GM15510 (cell line): ENCODE results near the gene DSTYK.

Experiments
- POLR2A ChIP-seq: IDR thresholded peaks from 3 replicates; pipeline ENCODE4 v1.6.1; 2011; ENCODE audit warnings: borderline replicate concordance; ENCODE audit not compliant: insufficient read length; ENCODE audit errors: extremely low read depth

The DSTYK gene, protein sequence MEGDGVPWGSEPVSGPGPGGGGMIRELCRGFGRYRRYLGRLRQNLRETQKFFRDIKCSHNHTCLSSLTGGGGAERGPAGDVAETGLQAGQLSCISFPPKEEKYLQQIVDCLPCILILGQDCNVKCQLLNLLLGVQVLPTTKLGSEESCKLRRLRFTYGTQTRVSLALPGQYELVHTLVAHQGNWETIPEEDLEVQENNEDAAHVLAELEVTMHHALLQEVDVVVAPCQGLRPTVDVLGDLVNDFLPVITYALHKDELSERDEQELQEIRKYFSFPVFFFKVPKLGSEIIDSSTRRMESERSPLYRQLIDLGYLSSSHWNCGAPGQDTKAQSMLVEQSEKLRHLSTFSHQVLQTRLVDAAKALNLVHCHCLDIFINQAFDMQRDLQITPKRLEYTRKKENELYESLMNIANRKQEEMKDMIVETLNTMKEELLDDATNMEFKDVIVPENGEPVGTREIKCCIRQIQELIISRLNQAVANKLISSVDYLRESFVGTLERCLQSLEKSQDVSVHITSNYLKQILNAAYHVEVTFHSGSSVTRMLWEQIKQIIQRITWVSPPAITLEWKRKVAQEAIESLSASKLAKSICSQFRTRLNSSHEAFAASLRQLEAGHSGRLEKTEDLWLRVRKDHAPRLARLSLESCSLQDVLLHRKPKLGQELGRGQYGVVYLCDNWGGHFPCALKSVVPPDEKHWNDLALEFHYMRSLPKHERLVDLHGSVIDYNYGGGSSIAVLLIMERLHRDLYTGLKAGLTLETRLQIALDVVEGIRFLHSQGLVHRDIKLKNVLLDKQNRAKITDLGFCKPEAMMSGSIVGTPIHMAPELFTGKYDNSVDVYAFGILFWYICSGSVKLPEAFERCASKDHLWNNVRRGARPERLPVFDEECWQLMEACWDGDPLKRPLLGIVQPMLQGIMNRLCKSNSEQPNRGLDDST

DNA sequence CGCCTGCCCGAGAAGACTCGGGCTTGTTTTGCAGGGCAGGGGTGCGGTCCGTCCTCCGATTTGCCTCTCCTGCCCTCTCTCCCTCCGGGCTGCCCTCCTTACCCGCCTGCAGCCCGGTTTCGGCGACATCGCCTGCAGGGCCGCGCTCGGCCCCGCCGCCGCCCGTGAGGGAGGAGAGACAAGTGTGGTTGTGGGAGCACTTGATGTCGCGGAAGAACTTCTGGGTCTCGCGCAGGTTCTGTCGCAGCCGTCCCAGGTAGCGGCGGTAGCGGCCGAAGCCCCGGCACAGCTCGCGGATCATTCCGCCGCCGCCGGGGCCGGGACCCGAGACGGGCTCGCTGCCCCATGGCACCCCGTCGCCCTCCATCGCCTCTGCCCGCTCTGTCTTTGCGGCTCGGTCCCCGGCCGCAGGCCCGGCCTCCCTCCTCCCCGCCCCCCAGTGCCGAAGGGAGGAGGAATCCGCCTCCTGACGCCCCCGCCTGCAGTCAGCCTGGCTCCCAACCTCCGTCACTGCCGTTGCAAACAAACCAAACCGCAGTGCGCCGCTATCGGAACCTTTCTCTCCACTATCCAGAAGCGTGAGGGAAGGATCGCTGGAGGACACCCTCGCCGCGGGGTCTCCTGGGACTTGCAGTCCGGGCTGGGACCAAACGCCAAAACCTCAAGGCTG lies at the start of gene DSTYK:
DSTYK (minus strand) TSS at position 534 of the 670 bp plus-strand sequence; CDS start at position 367, 167 bp downstream.
- peak; percentile 56 for TF ChIP-seq POLR2A

DNA sequence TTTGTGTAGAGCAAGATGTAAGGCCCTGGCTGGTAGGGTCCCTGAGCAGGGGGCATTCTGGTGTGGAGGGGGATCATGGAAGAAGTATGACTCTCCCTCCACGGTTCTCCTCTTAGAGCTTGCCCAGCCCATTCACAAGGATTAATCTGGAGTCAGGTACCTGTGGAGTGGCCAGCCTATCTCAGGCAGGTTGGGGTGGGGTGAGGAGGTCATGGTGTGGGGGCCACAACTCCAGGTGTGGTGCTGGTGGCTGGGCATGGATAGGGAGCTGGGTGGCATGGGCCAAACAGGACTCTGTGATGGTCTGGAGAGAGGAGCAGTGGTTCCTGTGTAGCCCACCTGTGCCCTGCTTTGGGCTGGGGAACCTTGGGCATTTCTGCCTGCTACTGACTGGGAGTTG lies 48.5 kb upstream of the DSTYK start:
- TF ChIP-seq POLR2A = no peak

DNA sequence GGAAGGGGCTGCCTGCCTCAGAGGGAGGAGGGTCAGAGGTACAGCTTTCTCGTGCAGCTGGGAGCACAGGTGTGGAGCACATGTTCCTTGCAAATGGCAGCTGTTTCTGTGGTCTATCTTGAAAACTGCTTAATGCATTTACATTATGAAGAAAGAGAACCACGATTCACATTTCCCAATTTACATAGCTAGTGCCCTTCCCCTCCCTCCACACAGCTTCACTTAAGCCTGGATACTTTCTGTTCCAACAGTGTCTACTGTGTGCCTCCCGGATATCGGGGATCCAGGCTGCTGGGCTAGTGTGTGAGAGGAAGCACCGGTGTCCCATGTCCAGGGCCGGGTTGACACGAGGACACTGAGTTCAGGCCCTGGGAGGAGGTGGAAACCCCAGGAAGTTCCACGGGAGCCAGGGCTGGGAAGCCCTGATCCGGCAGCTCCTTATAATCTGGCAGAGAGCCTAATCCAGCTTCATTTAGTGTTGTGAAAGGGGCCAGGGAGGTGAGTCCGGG lies 47.9 kb upstream of the DSTYK start:
- no peak for TF ChIP-seq POLR2A

DNA sequence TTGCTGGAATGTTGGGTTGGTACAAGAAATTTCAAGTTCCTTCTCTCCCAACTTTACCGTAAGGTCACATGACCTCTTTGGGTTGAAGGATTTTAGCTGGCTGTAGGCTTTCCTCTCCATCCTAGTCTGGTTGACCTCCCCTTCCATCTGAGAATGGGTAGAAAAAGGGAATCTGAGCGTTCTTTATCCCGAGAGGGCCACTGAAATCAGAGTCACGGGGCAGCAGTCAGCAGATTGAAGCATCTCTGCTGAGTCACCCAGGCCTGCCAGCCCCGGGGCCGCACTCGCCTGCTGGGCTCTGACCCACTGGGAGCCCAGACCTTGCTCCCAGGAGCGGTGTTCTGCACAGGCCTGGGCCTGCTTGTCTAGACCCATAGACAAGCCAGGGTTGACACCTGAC lies 47.2 kb upstream of the DSTYK start:
- TF ChIP-seq POLR2A = no peak

DNA sequence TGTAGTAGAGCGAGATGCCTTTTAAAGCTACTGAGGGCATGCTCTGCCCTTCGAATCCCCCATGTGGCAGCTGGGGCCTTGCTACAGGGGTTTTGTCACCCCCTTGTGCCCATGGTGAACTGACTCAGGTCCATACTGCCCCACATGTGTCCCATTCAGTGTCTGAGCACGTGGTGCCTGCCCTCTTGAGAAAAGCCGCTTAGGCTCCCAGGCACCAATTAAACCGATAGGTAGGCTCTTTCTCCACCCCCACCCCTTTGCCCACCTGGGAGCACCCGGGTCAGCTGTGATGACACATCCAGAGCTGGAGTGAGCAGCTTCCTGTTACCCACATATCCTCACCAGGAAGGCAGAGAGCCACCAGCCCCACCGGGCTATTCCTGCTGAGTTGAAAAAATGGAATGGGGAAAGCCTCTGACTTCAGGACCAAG lies 46.8 kb upstream of the DSTYK start:
- TF ChIP-seq POLR2A = no peak

DNA sequence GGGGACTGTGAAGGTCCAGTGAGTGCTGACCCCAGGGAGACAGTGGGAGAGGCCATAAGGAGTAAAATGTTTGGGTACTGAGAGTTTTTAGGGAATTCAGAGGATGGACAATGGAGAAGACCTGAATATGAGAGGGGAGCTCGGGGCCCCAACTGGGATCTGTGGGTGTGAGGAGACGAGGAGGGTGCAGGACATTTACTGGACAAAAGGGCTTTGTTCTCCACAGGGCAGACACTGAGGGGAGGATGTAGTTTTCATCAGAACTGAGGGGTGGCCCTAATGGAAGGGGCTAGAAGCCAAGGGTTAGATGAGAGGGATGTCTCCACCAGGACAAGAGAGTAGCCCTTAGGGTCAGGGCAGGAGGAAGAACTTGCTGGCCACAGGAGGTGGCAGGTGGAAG lies 46.2 kb upstream of the DSTYK start:
- TF ChIP-seq POLR2A = no peak

DNA sequence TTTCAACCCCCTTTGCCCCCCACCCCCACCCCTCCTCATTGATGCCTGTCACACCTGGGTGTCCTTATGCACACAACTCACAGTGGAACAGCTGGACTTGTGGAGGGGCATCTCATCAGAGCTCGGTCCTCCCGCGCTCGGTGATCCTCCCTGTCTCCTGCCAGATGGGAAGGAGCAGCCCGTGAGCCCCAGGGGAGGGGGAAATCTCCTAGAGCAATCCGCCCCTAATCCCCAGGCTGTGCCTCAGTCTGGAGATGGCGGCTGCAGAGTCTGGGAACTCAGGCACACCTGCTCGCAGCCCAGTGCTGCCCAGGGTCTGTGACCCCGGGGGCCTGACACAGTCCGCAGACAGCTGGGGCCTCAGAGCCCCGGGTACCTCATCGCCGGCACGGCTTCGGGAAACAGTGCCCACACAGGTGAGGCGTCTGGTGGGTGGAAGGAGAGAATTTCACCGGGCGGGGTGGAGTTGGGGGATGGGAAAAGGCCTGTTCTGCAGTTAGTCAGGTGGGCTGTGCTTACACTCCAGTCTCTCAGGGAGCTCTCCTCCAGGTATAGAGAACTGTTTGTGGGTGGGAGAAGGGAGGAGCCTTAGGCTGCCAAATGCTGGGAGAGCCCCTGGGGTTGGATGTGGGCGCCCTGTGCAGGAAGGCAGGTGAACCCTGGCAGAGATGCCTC lies 45.6 kb upstream of the DSTYK start:
- TF ChIP-seq POLR2A = no peak

DNA sequence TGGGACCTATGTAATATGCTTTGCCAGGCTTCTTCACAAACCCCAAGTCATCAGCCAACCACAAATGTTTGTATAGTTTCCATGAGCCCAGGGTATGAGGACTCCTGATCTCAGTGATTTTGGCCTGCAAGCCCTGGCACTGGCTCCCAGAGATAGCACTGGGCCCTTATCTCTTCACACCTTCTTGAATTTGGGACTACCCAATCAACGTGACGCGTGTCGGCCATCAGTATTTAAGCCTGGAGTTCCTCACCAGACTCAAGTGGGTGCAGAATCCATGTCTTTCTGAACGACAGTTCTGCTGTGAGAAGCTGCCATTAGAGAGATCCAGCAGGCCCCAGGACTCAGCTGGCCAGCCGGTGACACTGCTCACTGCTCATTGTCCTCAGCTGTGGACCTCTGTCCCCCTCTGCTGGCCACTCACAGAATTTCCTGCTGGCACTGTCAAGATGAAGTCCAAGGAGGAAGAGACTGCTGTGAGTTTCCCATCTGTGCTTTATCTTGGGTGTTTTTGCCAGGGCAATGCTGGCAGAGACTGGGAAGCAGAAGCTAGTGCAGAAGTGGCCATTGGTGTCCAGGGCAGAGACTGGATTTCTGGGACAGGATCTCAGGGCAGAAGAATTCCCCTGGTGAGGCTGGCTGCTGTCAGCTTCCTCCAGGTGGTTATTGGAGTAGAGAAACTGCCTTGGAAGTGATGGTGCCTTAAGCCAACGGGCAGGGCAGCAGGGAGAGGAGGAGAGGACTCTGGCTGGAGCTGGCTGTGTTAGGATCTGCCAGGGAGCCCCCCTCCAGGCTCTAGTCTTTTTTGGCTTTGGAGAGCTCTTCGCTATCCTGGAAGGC lies 44.7 kb upstream of the DSTYK start:
- no peak for TF ChIP-seq POLR2A

DNA sequence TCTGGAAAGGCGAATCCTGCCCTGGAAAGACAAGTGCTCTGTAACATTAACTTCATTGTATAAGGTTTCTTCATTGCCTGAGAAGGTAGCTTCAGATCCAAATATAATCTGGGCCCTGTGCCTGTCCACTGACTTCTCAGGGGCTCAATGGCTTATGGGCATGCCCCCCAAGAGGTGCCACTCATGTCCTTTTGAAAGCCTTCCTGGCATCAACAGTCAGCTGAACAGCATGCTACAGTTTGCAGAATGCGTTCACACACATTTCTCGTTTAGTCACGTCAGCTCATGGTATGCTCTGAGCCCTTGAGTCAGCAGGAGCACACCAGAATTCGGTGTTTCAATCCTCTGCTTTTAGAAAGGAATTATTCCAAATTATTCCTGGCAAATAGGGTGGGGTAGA lies 40.1 kb upstream of the DSTYK start:
- no peak for TF ChIP-seq POLR2A

DNA sequence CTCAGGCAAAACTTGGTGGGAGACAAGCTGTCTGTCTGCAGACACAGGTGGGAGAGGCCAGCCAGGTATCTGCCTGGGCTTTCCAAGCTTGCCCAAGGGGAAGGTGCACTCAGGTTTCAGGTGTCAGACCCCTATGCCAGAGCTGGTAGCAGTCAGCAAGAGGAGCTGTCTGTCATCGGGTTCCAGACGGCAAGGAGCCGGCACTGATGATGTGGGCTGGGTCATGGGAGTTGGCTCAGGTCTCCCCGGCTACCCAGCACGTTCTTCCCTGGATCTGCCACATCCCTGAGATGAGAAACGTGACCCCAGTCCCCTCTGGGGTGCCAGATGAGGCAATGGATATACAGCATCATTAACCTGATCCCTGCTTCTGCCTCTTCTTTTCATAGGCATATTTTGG lies 39.2 kb upstream of the DSTYK start:
- no peak for TF ChIP-seq POLR2A

DNA sequence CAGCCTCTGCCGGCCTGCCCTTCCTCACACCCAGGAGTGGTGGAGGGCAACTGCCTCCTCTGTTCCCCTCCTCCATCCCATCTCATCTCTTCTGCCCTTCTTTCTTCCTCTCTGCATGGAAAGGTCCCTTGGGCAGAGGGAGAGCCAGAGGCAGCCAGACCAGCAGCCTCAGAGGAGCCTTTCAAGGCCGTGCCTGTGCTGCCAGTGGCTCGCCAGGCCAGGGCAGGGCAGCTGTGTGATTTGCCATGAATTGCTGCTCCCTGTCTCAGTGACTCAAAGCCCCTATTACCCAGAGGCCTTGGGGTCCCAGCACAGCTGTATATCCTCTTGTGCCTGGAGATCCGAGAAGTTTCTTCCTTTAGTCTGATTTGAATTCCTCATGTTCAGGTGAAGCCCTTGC lies 38.1 kb upstream of the DSTYK start:
- TF ChIP-seq POLR2A = no peak

DNA sequence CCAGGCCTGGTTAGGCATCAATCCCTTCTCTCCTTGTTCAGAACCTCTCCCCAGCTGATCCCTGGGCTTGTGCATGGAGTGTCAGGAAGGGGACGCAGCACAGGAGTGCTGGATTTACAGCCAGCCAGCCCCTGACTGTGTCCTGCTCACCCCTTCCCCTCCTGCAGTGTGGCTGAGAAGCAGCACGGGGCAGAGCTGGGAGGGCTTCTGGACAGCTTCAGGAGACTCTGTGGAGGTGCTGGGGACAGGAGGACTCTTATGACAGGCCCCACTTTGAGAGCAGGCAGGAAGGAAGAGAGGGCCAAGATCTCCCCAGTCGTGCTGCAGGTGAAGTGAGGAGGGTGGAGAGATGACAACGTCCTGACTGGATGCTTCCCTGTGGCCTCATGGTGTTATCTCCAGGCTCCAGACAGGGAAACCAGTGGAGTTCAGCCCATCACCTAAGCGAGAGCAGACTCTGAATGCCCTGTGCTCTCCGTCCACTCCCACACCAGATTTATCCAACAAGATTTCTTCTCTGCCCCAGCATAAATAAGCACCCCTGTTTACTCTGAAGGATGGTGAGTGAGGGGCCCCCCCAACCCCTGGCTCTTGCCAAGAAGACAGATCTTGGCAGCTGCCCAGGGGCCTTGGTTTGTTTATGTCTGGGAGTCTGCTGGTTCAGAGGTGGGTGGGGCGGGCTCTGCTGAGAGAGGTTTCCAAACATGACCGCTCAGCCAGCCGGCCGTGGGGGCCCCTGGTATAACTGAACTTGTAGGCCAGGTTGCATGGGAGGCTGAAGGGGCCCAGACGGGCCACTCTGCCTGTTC lies 37.5 kb upstream of the DSTYK start:
- TF ChIP-seq POLR2A = no peak

DNA sequence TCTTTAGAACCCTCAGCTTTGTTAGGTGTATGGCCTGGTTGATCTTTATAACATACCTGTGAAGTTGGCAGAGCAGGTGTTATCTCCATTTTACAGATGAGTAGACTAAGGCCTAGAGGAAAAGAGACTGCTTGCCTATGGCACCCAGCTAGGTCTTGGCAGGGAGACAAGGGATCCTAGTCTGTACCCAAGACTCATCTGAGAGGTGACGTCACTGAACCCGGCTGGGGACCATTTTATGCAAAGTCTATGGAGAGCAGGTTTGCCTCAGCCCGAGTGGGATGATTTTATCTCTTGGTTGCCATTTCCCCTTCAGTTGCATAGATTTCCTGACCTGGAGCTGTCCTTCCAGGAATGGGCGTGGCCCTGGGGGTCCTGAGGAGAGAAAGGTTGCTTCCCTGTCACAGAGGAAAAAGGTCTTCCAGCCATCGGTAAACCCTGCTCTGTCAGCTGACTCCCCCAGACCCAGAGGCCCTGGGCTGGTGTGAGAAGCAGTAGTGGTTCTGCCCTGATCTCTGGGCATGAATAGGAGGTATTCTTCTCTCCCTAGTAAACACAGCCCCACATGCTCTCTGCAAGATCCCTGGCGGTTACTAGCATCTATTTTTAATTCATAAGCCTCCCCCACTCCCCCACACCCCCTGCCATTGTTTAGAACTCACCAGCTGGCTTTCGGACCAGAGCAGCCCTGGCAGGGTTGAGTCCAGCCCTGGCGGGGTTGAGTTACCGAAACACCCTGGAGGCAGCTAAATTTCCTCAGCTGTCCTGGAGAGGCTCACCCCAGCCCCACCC lies 35.8 kb upstream of the DSTYK start:
- no peak for TF ChIP-seq POLR2A
